ENCODE data around the gene LRRC53. TPM values are rescaled to one million over a fixed set of nuclear protein-coding genes. Genes with fewer than 3 reads are reported as not detected.

The LRRC53 gene
- total RNA-seq, 4 donors from 2014 or later = not detected

- Histone ChIP-seq H3K4me3 (no peak overlapping the region), H3K27me3 (no peaks in the 10 kb centered on the region), H3K9me3 (no peaks in the 10 kb centered on the region), H3K36me3 (no peaks in the 10 kb centered on the region), H3K27ac (no peak overlapping the region), H3K4me1 (no peaks in the 10 kb centered on the region)
- no peak for DNase-seq
- TF ChIP-seq CTCF (IDR thresholded peaks at IDR 0.05) (no peak), POLR2A (IDR thresholded peaks at IDR 0.05) (no peak)
Measured at GRCh38 chr1:74531796-74532195, 19.4 kb upstream of the LRRC53 start.

GRCh38 chr1:74530892-74531291, 18.5 kb upstream of the LRRC53 start:
- no peak overlapping the region for H3K4me3 ChIP-seq
- H3K27me3 ChIP-seq = no peaks in the 10 kb centered on the region
- no peak overlapping the region for H3K27ac ChIP-seq
- no peak for DNase-seq
- H3K9me3 ChIP-seq = no peaks in the 10 kb centered on the region
- TF ChIP-seq POLR2A (IDR thresholded peaks at IDR 0.05) (no peak), CTCF (IDR thresholded peaks at IDR 0.05) (no peak)
- no peaks in the 10 kb centered on the region for H3K36me3 ChIP-seq
- no peaks in the 10 kb centered on the region for H3K4me1 ChIP-seq

- Histone ChIP-seq H3K9me3 (no peaks in the 10 kb centered on the region), H3K36me3 (no peaks in the 10 kb centered on the region), H3K27me3 (no peaks in the 10 kb centered on the region), H3K4me1 (no peaks in the 10 kb centered on the region), H3K4me3 (no peak overlapping the region), H3K27ac (no peak overlapping the region)
- no peak for DNase-seq
- TF ChIP-seq CTCF (IDR thresholded peaks at IDR 0.05) (no peak), POLR2A (IDR thresholded peaks at IDR 0.05) (no peak)
Measured at GRCh38 chr1:74528123-74528522, 15.7 kb upstream of the LRRC53 start.

- TF ChIP-seq POLR2A (IDR thresholded peaks at IDR 0.05) (no peak), CTCF (IDR thresholded peaks at IDR 0.05) (no peak)
- DNase-seq = no peak
- Histone ChIP-seq H3K4me1 (no peaks in the 10 kb centered on the region), H3K27me3 (no peaks in the 10 kb centered on the region), H3K27ac (no peak overlapping the region), H3K9me3 (no peaks in the 10 kb centered on the region), H3K36me3 (no peaks in the 10 kb centered on the region), H3K4me3 (no peak overlapping the region)
Measured at GRCh38 chr1:74526708-74527107, 14.3 kb upstream of the LRRC53 start.

- TF ChIP-seq POLR2A (IDR thresholded peaks at IDR 0.05) (no peak), CTCF (IDR thresholded peaks at IDR 0.05) (no peak)
- DNase-seq = no peak
- Histone ChIP-seq H3K27me3 (no peaks in the 10 kb centered on the region), H3K4me1 (no peaks in the 10 kb centered on the region), H3K27ac (no peak overlapping the region), H3K9me3 (no peaks in the 10 kb centered on the region), H3K36me3 (no peaks in the 10 kb centered on the region), H3K4me3 (no peak overlapping the region)
Measured at GRCh38 chr1:74523873-74524480, 11.6 kb upstream of the LRRC53 start.

GRCh38 chr1:74522148-74522547, 9.7 kb upstream of the LRRC53 start:
- Histone ChIP-seq H3K27ac (no peak overlapping the region), H3K9me3 (no peaks in the 10 kb centered on the region), H3K4me1 (no peaks in the 10 kb centered on the region), H3K27me3 (no peaks in the 10 kb centered on the region), H3K4me3 (no peak overlapping the region), H3K36me3 (no peaks in the 10 kb centered on the region)
- no peak for TF ChIP-seq POLR2A (IDR thresholded peaks at IDR 0.05)
- no peak for TF ChIP-seq CTCF (IDR thresholded peaks at IDR 0.05)
- DNase-seq = no peak

Measured in Peyer's patch (tissue), 4 donors.